ENCODE measurements around the gene ZNF33B.
"Not testable (repeated sequence)": the region's sequence is repeated elsewhere in the genome, so short reads cannot be mapped to it uniquely, and the experiment has no call there.

Gene ZNF33B

DNA sequence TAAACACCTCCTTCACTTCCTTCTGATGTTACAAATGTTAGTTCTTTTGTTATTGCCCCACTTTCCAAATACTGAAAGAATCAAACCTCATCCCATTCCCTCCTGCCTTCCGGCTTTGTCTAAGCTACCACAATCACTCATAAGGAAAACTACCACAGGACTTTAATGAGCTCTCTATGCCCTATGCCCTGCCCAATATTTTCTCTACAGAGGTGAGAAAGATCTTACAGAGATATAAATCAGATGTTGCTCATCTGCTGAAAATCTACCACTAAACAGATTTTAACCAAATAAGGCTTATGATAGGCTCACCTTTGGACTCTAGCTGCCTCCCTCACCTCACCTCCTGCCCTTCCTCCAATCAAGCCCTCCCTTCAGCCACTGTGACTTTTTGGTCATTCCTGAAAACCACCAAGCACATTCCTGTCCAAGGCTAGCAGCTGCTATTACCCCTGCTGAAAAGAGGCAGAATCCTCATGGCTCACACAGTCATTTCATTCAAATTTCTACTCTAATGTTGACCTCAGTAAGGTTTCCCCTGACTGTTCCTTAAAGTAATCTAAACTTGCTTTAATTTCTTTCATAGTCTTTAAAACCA, 7.7 kb downstream of the ZNF33B start:
- in situ Hi-C loops (cut with MboI; ENCODE audit: low pct_unique_long_range_greater_than_20kb, low sequenced_read_pairs): no loop called here
- no peak for DNase-seq

DNA sequence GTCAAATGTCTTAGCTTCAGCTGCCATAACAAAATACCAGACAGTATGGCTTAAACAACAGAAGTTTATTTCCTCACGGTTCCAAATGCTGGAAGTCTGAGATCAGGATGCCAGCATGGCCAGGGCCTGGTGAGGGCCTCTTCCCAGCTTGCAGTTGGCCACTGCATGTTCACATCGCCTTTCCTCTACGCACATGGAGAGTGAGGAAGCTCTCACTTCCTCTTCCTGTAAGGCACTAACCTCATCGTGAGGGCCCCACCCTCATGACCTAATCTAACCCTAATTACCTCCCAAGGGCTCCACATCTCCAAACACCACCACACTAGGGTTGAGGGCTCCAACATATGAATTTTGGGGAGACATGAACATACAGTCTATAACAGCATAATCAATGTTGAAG, 14.4 kb downstream of the ZNF33B start:
- in situ Hi-C loops (cut with MboI; ENCODE audit: low pct_unique_long_range_greater_than_20kb, low sequenced_read_pairs): no loop called here

GRCh38 chr10:42618424-42618823, 19.9 kb downstream of the ZNF33B start:
- no peak for DNase-seq
- in situ Hi-C loops (cut with MboI; ENCODE audit: low pct_unique_long_range_greater_than_20kb, low sequenced_read_pairs): no loop called here

More for the DNA sequence above, 14.4 kb downstream of the ZNF33B start:
- DNase-seq: peak; percentile 70

DNA sequence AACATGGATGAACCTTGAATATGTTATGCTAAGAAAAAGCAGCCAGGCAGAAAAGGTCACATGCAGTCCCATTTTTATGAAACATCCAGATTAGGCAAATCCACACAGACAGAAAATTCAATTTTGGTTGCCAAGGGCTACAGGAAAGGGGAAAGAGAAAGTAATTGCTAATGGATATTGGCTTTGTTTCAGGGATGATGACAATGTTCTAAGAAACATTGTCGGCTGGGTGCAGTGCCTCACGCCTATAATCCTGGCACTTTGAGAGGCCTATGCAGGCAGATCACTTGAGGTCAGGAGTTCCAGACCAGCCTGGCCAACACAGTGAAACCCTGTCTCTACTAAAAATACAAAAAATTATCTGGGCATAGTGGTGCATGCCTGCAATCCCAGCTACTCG, 23.0 kb downstream of the ZNF33B start:
- in situ Hi-C loops (cut with MboI; ENCODE audit: low pct_unique_long_range_greater_than_20kb, low sequenced_read_pairs): no loop called here
- no peak for DNase-seq

GRCh38 chr10:42609872-42610271, 28.5 kb downstream of the ZNF33B start:
- in situ Hi-C loops (cut with MboI; ENCODE audit: low pct_unique_long_range_greater_than_20kb, low sequenced_read_pairs): no loop called here
- DNase-seq: no peak

GRCh38 chr10:42598249-42598873, 40.0 kb downstream of the ZNF33B start:
- in situ Hi-C loops (cut with MboI; ENCODE audit: low pct_unique_long_range_greater_than_20kb, low sequenced_read_pairs): no loop called here
- no peak for DNase-seq

DNA sequence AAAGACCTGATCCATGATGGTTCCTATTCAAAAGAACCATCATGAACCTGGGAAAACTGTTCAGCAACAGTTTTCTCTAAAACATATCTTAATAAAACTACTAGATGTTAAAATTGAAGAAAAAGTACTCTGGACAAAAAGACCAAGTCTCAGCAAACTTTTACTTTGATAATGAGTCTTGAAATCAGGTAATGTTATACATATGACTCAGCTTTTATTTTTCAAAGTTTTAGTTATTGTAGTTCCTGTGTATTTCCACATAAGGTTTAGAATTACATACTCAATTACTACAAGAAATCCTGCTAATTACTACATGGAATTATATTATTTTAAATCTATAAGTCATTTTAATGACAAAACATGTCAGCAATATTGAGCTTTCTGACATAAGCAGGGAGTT, 42.2 kb downstream of the ZNF33B start:
- in situ Hi-C loops (cut with MboI; ENCODE audit: low pct_unique_long_range_greater_than_20kb, low sequenced_read_pairs): no loop called here
- no peak for DNase-seq

- DNase-seq: no peak
- in situ Hi-C loops (cut with MboI; ENCODE audit: low pct_unique_long_range_greater_than_20kb, low sequenced_read_pairs): no loop called here
Measured at GRCh38 chr10:42594246-42594650, 44.1 kb downstream of the ZNF33B start.

GRCh38 chr10:42593284-42593683, 45.1 kb downstream of the ZNF33B start:
- DNase-seq: peak; percentile 11
- in situ Hi-C loops (cut with MboI; ENCODE audit: low pct_unique_long_range_greater_than_20kb, low sequenced_read_pairs): no loop called here

GRCh38 chr10:42583828-42584227, 54.5 kb downstream of the ZNF33B start:
- no peak for DNase-seq
- in situ Hi-C loops (cut with MboI; ENCODE audit: low pct_unique_long_range_greater_than_20kb, low sequenced_read_pairs): no loop called here

DNA sequence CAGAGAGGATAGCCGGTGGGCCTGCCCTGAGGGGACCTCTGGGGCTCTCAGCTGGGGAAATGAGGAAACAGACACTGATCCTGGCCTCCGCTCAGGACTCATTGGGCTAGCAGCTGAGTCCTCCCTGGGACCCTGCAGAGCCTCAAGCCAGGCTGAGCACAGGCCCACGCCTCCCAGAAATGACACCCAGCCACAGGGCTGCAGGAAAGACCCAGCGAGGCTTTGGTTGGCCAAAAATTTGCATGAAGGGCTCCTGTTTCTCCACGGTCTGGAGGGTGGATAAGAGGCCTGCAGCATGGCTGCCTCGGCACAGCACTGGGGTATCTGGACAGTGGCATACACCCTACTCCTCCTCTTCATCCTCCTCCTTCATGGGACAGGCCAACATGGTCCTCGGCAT, 60.4 kb downstream of the ZNF33B start:
- in situ Hi-C loops (cut with MboI; ENCODE audit: low pct_unique_long_range_greater_than_20kb, low sequenced_read_pairs): no loop called here

GRCh38 chr10:42576338-42576737, 62.0 kb downstream of the ZNF33B start:
- in situ Hi-C loops (cut with MboI; ENCODE audit: low pct_unique_long_range_greater_than_20kb, low sequenced_read_pairs): no loop called here
- DNase-seq: no peak

More for the DNA sequence above, 60.4 kb downstream of the ZNF33B start:
- no peak for DNase-seq

DNA sequence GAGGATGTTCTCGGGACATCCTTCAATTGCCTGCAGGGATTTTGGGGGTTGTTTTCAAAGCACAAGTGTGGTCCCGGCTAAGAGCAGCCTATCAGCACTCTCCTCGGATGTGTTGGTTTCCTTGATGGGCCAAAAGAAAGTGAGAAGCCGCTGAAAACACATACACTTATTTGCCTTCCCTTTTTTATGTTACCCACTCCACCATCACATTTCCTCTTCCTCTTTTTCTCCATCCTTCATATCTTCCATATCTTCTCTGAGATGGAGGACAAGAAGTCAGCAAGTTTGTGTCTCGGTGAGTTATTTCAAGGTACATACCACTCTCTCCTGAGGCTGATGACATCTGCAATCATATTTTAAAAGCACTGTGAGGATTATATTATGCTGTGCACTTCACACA, 64.0 kb downstream of the ZNF33B start:
- in situ Hi-C loops (cut with MboI; ENCODE audit: low pct_unique_long_range_greater_than_20kb, low sequenced_read_pairs): no loop called here
- peak; percentile 57 for DNase-seq

DNA sequence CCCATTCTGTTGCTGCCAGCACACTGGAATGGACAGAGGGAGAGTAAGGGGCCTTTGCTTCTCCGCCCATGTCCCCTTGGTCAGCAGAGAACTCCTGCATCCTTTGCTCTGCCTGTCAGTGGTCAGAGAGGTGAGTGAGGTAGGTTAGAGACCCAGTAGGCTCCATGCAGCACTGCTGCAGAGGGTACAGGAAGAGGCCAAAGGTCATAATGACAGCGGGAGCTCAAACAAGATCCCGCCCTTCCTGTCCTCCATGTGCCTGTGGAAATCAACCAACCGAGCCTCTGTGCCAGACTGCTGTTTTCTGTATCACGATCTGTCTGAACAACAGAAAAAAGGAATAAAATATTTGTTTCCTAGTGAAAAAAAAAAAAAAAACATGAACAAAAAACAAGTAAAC, 81.4 kb downstream of the ZNF33B start:
- in situ Hi-C loops (cut with MboI; ENCODE audit: low pct_unique_long_range_greater_than_20kb, low sequenced_read_pairs): no loop called here
- DNase-seq: no peak

DNA sequence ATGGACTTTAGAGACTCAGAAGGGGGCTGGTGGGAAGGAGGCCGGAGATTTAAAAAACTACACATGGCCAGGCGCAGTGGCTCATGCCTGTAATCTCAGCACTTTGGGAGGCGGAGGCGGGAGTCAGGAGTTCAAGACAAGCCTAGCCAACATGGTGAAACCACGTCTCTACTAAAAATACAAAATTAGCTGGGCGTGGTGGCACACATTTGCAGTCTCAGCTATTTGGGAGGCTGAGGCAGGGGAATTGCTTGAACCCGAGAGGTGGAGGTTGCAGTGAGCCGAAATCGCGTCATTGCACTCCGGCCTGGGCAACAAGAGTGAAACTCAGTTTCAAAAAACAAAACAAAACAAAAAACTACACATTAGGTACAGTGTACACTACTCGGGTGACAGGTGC, 84.8 kb downstream of the ZNF33B start:
- in situ Hi-C loops (cut with MboI; ENCODE audit: low pct_unique_long_range_greater_than_20kb, low sequenced_read_pairs); DNase-seq: not testable (repeated sequence)

GRCh38 chr10:42553064-42553407, 85.3 kb downstream of the ZNF33B start:
- in situ Hi-C loops (cut with MboI; ENCODE audit: low pct_unique_long_range_greater_than_20kb, low sequenced_read_pairs): no loop called here
- DNase-seq: no peak

- in situ Hi-C loops (cut with MboI; ENCODE audit: low pct_unique_long_range_greater_than_20kb, low sequenced_read_pairs): no loop called here
- peak; percentile 98 for DNase-seq
Measured at GRCh38 chr10:42552188-42553063, 85.9 kb downstream of the ZNF33B start.

DNA sequence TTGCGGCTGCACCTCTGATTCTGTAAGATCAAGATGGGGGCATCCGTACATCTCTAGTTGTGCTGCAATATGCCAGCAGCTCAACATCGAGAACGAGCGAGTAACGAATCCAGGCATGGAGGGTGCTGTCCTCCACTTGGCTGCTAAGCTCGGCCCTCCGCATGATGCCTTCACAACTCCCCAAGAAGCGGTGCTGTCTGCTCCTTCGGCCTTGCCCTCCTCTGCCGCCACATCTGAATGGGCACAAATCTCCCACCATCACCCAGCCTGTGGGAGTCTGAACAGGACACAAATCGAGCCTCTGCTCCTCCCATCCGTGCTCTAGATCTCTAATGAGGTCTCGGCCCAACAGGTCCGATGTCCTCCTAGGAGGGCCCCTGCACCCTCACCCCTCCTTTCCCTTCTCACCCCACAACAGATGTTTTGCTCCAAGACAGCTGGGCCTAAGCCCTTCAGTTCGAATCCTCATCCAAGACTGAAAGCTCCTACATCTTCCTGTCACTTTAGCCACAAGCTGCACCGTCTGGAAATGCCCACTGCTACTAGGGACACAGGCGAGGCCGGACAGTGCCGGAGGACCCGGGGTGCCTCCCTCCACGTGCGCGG, 86.7 kb downstream of the ZNF33B start:
- in situ Hi-C loops (cut with MboI; ENCODE audit: low pct_unique_long_range_greater_than_20kb, low sequenced_read_pairs): no loop called here
- DNase-seq: peak; percentile 8

DNA sequence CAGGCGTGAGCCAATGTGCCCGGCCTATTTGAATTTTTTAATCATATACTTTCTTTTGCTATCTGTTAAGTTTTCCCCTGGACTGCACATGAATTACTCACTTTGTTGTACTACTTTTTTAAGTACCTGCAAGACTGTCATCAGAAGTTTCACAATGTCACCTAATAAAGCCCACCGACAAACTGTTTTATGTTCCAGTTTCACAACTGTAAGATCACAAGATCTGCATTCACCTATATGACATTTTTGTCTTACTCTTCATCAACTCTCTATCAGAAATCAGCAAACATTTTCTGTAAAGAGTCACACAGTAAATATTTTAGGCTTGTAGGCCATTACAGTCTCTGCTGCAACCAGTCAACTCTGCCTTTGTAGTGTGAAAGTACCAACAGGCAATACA, 88.5 kb downstream of the ZNF33B start:
- no peak for DNase-seq
- in situ Hi-C loops (cut with MboI; ENCODE audit: low pct_unique_long_range_greater_than_20kb, low sequenced_read_pairs): no loop called here

GRCh38 chr10:42548254-42548653, 90.1 kb downstream of the ZNF33B start:
- DNase-seq: no peak
- in situ Hi-C loops (cut with MboI; ENCODE audit: low pct_unique_long_range_greater_than_20kb, low sequenced_read_pairs): no loop called here
